D341Med (cell line): Measurements from ENCODE around the gene PHF24.

ENCODE experiments used
- DNase-seq: peaks from one replicate; pipeline ENCODE4 v3.0.0; 2012; ENCODE audit warnings: low spot score

PHF24 gene

DNA sequence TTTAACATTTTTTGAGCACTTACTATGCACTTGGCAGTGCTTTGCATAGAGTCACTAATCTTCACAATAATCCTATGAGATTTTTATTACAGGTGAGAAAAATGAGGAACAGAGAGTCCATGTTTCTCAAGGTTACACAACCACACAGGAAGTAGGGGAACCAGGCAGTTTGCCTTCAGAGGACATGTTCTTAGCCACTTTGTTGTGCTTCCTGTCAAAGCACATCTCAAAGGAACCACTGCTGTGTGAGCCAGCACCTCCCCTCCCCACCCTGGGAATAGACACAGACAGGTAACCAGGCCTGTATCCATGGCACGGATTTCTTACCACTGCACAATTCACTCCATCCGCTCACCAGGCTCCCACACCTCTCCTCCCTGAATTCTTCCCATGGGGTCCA, 25.1 kb downstream of the PHF24 start:
- no peak for DNase-seq

DNA sequence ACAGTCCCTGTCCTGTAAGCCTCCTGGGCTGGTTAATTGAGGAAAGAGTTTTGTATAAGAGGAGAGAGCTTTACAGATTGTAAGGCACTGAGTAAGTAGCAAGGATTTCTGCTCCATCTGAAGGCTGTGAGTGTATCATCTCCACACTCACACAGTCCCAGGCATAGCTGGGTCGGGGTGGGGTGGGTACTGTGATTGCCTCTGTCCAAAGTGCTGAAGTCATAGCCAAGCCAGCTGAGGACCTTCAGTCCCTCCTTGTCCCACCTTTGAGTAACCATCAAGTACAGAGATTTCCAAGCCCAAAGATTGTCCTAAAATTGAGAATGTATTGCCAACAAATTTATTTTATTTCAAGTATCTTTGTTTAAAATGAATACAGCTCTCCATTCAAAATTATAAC, 26.0 kb downstream of the PHF24 start:
- DNase-seq, result no peak

DNA sequence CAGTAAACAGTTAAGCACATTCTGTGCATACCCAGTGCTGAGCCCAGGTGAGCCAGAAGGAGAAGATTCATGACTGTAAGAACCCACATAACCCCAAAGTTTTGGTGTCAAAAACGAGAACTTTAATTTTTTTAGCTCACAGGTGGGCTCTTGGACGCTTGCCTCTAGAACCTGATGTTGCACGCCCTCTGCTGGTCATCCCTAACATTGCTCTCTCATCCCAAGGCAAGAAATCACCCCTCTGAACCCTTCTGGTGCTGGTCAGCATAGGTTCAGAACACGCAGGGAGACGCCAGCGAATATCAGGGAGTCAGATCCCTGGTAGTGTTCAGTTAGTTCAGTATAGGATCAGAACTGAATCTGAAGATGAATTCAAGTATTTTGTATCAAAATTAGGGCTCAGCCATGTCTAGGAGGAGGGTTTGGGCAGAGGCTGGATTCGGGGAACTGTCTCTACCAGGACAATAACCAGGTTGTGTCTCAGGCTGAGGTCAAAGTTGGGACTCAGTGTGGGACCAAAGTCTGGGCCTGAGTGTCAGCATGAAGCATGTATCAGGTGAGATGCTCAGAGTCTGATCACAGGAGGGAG, 27.3 kb downstream of the PHF24 start:
- peak; percentile 53 for DNase-seq

DNA sequence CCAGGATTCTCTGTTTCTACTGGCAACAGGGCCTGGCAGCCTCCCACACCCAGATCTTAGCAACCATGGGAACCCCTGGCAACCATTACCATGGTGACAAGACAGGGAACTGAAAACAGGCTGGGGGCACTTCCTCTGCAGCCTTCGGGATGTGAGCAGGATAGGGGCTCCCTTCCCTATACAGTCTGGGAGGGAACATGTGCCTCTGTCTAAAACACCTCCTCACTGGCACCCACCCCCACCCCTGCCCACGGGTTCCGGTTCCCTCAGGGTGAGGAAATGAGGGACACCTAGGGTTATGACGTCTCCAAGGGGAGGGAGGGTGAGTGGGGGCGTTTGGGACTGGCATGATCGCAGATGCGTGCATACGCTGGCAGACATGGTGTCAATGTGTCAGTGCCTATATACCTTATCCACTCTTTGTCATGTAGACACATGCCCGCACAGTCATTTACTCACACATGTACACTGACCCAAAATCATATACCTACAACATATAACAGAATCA, 28.5 kb downstream of the PHF24 start:
- no peak for DNase-seq

DNA sequence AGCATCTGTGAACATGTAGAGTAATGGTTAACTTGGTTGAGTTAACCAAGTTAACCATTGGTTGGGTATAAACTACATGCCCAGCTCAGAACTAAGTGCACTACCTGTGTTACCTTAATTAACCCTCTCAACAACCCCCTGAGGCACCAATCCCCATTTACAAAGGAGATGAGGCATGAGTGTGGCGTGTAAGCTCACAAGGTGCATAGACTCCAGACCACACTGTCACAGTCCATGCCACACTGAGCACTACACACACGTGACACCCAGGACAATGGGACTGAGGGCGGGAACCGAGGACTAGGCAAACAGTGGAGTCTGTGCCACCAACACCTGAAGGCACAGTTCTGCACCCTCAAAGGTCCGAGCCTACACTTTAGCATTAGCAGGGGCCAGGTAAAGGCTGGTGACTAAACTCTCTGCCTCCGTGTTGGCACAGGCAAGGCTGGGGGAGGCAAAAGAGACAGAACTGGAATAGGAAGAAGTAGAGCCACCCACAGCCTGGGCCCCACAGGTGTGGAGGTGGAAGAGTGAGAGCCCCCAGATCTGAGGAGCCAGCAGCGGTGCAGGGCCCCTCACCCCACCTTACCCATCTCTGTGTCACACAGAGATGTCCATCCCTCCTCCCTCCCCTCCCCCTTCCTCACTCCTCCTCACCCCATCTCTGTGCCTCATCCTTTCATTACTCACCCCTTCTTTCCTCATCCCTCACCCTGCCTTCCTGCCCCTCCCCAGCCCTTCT, 29.2 kb downstream of the PHF24 start:
- no peak for DNase-seq

DNA sequence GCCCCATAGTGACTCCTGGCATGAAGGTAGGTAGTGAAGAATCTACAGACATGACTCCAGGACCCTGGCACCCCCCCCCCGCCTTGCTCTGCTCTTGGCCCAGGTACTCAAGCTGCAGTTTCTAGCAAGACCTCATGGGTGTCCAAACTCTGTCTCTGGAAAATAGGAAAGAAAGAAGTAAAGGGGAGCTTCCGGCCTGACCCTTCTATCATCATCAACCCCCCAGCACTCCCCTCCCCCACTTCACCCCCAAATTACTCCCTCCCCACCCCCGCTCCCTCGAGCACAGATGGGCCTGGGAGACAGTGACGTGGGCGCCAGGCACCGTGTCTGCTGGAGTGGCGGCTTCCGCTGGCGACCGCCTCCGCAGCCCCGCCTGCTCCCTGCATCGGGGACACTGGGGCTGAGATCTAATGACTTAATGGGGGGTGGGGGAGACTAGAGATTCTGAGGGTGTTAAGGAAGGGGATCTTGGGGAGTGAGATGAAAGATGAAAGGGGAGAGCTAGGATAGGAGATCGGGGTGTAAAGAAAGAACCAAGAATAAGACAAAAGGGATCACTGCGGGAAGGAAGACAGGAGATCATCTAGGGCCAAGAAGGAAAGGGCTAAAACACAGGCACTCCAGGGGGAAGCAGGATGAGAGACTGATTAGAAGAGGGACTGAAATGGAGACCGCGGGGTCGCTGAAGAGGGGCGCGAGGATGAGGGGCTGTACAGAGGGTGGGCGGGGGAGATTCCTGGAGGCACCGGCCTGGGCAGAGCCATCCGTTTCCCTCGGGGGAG, 30.3 kb downstream of the PHF24 start:
- DNase-seq, result no peak

DNA sequence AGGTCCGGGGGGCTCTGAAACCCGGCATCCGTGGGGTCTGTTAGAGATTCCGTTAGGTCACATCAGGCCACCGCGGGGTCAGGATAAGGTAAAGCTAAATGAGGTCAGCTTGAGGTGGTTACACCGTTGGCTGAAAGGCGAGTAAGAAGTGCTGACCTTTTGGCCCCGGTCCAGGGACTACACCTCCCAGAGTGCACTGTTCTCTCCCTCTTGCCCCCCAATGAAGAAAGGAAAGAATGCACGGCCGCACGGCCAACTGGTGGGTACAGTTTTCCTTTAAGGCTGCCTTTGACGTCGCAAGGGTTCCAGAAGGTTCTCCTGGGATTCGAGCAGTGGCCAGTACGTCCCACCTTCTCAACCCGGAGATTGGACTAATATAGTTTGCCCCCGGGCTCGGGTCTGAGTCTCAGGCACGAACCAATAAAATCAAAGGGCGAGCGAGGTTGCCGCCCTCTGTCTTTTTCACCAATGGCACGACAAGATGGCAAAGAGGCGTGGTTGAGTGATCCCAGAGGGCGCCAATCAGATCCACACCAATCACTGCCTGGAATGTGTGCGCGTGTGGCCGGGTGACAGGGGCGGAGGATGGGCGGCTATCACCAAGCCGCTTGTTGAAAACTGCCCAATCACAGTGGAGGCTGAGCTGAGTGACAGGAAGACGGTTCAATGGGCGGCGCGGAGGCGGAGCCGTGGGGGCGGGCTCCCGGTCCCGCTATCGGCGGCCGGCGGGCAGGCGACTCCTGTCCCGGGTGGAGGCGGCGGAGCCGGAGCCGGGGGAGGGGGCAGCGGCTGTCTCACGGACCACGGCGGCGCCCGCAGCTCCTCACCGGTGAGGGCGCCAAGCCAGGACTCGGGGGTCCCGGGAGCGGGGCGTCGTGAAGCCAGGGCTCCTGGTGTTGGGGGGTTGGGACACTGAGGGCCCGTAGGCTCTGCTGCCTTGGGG, 31.2 kb downstream of the PHF24 start, which contains the start of gene DNAJB5:
Gene DNAJB5, plus strand, starts transcription at position 743 of the 943 bp plus-strand sequence. CDS start 886 bp downstream, outside the sequence.
- DNase-seq, result peak; percentile 98

DNA sequence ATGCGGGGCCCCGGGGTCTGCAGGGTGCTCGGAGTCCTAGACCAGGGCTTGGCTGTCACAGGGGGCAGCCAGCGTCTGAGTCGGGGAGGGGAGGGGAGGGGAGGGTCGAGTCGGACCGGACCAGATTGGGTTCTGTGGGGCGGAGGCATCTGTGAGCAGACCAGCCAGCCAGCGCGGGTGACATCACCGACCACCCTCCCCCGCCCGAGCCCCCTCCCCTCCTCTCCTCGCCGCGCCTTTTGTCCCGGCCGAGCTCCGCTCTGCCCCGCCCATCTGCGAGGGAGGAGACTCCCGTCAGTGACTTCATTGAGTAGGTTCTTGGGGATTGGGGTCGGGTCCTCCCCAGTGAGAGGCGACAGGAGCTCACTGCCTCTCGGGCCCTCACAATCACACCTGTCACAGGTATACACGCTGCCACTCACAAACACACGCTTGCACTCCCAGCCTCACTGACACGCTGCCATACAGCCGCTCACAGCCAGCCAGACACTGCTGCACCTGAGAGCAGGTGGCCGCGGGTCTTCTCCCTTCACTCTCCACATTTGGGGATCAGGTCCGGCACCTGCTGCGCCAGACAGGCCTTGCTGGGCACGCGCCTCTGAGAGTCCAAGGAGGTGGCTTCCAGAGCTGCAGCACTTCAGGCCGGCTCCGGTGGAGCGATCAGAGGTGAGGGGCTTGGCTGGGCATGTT, 32.0 kb downstream of the PHF24 start:
- peak; percentile 75 for DNase-seq

DNA sequence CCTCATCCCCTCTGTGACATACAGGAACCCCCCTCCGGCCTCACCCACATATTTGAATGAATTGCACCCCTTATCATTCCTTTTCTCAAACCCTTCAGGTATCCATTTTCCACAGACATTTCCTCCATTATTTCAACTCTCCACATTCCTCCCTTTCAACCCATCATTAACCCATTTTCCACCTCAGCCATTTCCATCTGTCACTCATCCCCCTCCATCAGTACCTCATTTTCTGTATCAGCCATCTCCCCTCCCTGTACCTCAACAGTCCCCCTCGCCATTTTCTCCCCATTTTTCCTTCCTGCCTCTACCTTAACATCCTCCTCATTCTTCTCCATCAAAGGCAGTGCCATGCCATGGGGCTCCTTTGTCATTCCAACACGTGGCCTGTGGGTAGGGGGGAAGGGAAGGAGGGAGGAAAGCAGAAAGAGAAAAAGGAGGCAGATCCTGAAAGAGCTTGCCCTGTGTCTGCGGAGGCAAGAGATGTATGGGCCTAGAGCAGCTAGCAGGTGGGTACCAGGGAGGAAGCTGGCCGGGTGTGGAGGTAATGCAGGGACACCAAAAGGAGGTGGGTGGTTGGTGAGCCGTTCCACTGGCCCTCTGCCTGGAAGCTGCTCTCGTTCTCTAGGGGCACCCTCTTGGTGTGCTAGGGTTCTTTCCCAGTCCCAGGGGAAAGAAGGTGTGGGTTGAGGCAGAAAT, 33.0 kb downstream of the PHF24 start:
- DNase-seq, result no peak

DNA sequence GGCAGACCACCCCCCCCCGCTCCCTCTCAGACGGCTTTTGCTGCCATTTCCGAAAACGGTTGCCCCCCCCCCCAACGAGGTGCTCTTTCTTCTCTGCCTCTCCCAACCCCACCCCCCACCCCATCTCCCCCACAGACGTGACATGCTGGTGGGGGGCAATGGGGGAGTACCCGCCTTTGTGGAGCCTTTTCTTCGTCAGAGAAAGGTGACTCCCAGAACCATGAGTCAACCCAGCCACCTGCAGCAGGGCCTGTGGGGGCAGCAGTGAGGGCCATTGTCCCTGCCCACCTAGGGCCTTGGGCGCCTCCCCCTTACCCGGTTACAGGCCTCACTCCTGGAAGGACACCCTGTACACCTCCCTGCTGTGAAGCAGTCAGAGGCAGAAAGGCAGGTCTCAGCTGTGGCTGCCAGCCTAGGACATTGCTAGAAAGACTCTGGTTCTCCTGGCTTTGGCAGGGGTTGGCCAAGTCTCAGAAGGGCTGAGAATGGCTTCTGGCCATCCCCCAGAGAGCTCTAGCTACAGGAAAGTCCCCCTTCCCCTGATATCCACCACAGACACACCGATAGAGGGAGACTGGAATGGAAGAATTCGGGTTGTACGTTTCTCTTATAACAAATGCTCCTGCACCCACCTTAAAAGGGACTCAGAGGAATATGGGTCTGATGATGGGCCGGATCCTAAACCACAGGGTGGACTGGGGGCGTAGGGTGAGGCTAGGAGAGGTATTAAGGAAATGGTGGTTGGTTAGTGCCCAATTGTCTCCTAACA, 33.7 kb downstream of the PHF24 start:
- DNase-seq, result no peak

DNA sequence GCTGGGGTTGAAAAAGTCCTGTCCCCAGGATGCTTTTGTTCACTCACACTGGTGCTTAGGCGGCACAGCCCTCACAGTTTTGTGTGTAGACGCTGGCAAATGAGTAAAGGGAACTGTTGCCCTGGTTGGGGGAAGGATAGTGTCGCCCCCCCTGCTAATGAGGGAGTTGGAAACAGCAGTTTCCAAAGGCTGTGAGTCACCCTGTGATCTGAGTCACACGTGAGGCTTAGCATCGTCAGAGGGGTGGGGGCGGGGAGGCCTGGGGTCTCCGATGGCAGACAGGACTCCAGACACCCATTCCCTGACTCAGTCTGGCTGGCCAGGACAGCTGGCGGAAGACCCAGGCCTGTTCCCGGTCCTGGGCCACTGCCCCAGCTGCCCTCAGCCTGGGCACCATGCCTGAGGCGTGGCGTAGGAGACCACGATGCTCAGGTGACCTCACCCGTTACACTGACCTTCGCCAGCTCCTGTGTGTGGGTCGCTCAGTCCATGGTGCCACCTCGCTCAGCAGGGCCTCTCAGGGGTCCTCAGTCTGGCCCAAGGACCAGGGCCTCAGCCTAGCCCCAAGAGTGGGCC, 34.4 kb downstream of the PHF24 start:
- no peak for DNase-seq

DNA sequence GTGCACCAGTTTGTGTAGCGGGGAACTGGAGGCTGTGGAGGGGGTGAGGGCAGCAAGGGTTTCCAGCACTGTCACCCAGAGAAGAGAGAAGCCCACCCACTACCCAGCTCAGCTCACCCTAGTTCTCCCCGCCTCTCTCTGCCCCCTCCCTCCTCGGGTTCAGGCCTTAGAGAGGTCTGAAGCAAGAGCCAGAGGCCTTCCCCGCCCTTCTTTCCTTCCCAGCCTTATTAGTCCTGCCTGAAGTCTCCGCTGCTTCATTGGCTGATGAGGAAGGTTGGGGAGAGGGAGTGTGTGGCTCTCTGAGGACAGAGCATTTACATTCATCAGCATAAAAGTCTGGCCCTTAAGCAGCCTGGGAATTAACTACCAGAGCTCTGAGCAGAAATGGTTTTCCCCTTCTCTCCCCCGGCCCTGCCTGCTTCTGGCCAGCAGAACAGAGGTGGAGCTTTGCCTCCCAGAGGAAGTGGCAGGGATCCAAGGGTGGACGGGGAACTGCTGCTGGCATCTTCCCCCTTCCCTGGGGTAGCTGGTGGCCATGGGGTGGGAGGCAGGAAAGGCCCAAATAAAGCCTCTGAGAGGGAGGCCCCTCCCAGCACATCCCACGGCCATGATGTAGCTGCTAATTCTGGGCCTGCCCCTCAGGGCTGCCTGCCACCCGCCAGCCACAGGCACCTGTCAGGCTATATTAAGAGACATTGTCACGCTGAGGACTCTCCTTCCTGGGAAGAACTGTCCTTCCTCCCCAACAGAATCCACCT, 35.6 kb downstream of the PHF24 start:
- DNase-seq, result no peak

DNA sequence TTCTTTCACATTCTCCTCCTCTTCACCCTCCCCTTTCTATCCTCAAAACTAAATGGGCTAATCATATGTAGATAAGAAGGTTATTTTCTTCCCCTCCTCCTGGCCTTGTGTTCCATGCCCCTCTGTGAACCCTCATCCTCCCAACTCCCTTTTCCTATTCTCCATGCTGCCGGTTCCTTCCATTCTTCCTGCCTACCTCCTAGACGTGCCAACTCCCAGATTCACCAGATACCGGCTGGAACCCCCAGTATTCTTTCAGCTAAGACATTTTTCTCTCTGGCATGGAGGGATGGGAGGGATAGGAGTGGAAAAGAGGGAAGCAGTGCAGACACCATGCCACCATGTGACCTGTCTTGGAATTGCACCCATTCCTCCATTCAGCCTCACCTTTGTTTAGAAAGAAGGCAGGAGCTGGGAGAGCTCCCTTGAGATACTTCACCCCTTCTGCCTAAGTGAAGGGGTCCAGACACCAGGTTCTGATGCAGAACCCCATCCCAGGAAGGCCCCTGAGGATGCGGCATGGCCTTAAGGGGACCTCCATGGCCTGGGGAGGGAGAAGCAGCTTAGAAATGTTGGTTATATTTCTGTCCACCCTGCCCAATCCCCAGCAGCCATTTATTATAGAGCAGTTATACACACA, 36.3 kb downstream of the PHF24 start:
- peak; percentile 68 for DNase-seq

DNA sequence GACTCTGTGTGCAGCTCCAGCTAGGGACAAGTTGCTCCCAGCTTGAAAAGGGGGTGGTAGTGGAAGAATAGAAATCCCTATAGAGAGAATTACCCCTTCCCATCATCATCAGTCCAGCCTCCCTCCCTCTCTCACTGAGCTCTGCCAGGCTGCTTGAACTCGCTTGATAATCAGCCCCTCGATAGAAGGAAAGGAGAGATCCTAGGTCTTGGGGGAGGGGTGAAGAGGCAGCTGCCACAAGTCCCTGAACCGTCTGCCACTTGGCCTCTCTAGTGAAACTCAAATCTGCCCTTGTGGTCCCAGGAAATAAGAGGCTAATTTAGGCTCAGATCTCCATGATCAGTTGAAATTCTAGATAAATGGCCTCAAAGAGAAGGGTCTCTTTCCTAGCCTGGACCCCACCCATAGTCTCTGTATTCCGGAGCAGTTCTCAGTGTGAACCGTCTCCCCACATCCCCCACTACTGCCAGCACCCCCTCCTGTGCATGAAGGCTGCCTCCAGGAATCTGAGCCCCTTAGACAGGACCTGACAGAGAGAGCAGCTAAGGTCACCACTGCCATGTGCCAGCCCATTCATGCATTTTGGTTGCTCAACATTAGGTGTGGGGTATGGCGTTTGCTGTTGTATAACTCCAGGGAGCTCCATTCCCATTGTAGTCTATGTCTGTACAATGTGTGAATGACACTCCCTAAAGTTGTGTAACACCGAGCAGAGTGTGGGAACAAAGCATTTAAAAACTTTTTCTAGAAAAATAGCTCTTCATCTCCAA, 37.0 kb downstream of the PHF24 start:
- no peak for DNase-seq

DNA sequence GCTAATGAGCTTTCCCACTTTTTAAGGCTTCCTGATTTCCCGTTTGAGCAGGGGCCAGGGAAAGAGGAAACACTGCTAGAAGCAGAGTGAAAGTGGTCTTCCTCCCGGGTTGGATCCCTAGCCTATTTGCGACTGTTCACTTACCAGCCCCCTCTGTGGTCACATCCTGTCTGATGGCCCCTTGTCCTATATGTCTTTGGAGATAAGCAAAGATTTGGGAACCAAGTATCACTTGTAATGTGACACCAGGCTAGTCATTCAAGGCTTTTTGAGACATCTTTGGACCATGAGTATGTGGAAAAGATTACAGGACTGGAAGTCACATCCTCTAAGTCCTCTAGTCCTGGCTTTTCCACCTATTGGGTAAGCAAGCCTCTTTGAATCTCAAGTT, 37.6 kb downstream of the PHF24 start:
- DNase-seq, result peak; percentile 4

DNA sequence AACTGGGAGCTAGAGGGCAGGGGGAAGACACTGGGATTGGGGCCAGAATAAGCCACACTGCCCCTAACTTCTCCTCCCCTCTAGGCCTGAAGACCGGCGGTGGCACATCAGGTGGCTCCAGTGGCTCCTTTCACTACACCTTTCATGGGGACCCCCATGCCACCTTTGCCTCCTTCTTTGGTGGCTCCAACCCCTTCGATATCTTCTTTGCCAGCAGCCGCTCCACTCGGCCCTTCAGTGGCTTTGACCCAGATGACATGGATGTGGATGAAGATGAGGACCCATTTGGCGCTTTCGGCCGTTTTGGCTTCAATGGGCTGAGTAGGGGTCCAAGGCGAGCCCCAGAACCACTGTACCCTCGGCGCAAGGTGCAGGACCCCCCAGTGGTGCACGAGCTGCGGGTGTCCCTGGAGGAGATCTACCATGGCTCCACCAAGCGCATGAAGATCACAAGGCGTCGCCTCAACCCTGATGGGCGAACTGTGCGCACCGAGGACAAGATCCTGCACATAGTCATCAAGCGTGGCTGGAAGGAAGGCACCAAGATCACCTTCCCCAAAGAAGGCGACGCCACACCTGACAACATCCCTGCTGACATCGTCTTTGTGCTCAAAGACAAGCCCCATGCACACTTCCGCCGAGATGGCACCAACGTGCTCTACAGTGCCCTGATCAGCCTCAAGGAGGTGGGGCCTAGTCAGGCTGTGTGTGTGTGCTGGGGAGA, 38.3 kb downstream of the PHF24 start:
- peak; percentile 6 for DNase-seq

DNA sequence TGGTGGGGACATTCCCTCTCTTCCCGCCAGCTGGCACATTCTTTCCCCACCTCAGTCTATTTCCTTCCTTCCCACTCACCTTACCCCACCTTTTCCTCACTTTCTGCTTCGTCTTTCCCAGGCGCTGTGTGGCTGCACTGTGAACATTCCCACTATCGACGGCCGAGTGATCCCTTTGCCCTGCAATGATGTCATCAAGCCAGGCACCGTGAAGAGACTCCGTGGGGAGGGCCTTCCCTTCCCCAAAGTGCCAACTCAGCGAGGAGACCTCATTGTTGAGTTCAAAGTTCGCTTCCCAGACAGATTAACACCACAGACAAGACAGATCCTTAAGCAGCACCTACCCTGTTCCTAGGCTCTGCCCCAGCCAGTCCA, 38.8 kb downstream of the PHF24 start:
- peak; percentile 2 for DNase-seq
